Measurements from ENCODE around the gene PSTPIP2. TPM values are rescaled to one million over a fixed set of nuclear protein-coding genes. Genes with fewer than 3 reads are reported as not detected.

The PSTPIP2 gene
- total and polyA plus RNA-seq, 5 donors from 2014 or later = 10.3 to 16.1 (median 12.4) TPM

GRCh38 chr18:46008531-46008930 lies 63.5 kb downstream of the PSTPIP2 start:
- H3K4me1 Mint-ChIP-seq = peaks cover 0 to 4% (median 2%) of the 10 kb centered on the region in 4 donors
- ATAC-seq (ENCODE audit: low read depth in 2 of 2) (no peak), DNase-seq (no peak)
- no peak overlapping the region for H3K27ac ChIP-seq (ENCODE audit: insufficient read depth, low read length, poor library complexity, severe bottlenecking)
- no peaks in the 10 kb centered on the region for H3K27me3 Mint-ChIP-seq
- peaks cover 25% of the 10 kb centered on the region for H3K36me3 Mint-ChIP-seq
- H3K36me3 ChIP-seq (ENCODE audit: control insufficient read depth, insufficient read depth, low read length) = peaks cover 9% of the 10 kb centered on the region
- H3K4me3 Mint-ChIP-seq = no peak overlapping the region
- peaks cover 0 to 1% (median 0%) of the 10 kb centered on the region in 7 donors for H3K9me3 Mint-ChIP-seq
- no peaks in the 10 kb centered on the region for H3K9me3 ChIP-seq (ENCODE audit: control insufficient read depth in 2 of 2, low read length in 2 of 2)
- no peaks in the 10 kb centered on the region for H3K27me3 ChIP-seq (ENCODE audit: control insufficient read depth, insufficient read depth, low read length)
- H3K4me3 ChIP-seq (ENCODE audit: low read depth, low read length) = no peak overlapping the region
- no peak overlapping the region for H3K27ac Mint-ChIP-seq
- no peaks in the 10 kb centered on the region for H3K4me1 ChIP-seq (ENCODE audit: control insufficient read depth, insufficient read depth, low read length, poor library complexity, severe bottlenecking)

GRCh38 chr18:46007165-46007564 lies 64.9 kb downstream of the PSTPIP2 start:
- ATAC-seq (ENCODE audit: low read depth in 2 of 2) = no peak

GRCh38 chr18:46002934-46003333 lies 69.1 kb downstream of the PSTPIP2 start:
- Histone ChIP-seq H3K4me3 (ENCODE audit: low read depth, low read length) (no peak overlapping the region), H3K27ac (ENCODE audit: insufficient read depth, low read length, poor library complexity, severe bottlenecking) (no peak overlapping the region), H3K36me3 (ENCODE audit: control insufficient read depth, insufficient read depth, low read length) (no peaks in the 10 kb centered on the region), H3K9me3 (ENCODE audit: control insufficient read depth in 2 of 2, low read length in 2 of 2) (peaks cover 0 to 5% of the 10 kb centered on the region in 2 experiments), H3K4me1 (ENCODE audit: control insufficient read depth, insufficient read depth, low read length, poor library complexity, severe bottlenecking) (peaks cover 21% of the 10 kb centered on the region), H3K27me3 (ENCODE audit: control insufficient read depth, insufficient read depth, low read length) (no peaks in the 10 kb centered on the region)
- H3K4me3 Mint-ChIP-seq = peak overlapping the region in 1 of 4 donors; percentile 43
- H3K9me3 Mint-ChIP-seq = peaks cover 0 to 14% (median 3%) of the 10 kb centered on the region in 7 donors
- H3K4me1 Mint-ChIP-seq = peaks cover 25 to 38% (median 27%) of the 10 kb centered on the region in 4 donors
- ATAC-seq (ENCODE audit: low read depth in 2 of 2) (no peak), DNase-seq (no peak)
- no peak overlapping the region for H3K27ac Mint-ChIP-seq
- no peaks in the 10 kb centered on the region for H3K27me3 Mint-ChIP-seq
- H3K36me3 Mint-ChIP-seq = peaks cover 10% of the 10 kb centered on the region

More at GRCh38 chr18:46007165-46007564, 64.9 kb downstream of the PSTPIP2 start:
- no peak overlapping the region for H3K27ac Mint-ChIP-seq
- Histone ChIP-seq H3K9me3 (ENCODE audit: control insufficient read depth in 2 of 2, low read length in 2 of 2) (peaks cover 0 to under 1% of the 10 kb centered on the region in 2 experiments), H3K27me3 (ENCODE audit: control insufficient read depth, insufficient read depth, low read length) (no peaks in the 10 kb centered on the region), H3K36me3 (ENCODE audit: control insufficient read depth, insufficient read depth, low read length) (peaks cover 9% of the 10 kb centered on the region), H3K4me1 (ENCODE audit: control insufficient read depth, insufficient read depth, low read length, poor library complexity, severe bottlenecking) (no peaks in the 10 kb centered on the region), H3K27ac (ENCODE audit: insufficient read depth, low read length, poor library complexity, severe bottlenecking) (no peak overlapping the region), H3K4me3 (ENCODE audit: low read depth, low read length) (no peak overlapping the region)
- peaks cover 0 to 8% (median 4%) of the 10 kb centered on the region in 7 donors for H3K9me3 Mint-ChIP-seq
- no peak for DNase-seq
- H3K4me3 Mint-ChIP-seq = no peak overlapping the region
- peaks cover 29% of the 10 kb centered on the region for H3K36me3 Mint-ChIP-seq
- H3K4me1 Mint-ChIP-seq = peaks cover 0 to 5% (median 2%) of the 10 kb centered on the region in 4 donors
- H3K27me3 Mint-ChIP-seq = no peaks in the 10 kb centered on the region

GRCh38 chr18:46001892-46002291 lies 70.2 kb downstream of the PSTPIP2 start:
- H3K9me3 ChIP-seq (ENCODE audit: control insufficient read depth in 2 of 2, low read length in 2 of 2) = peaks cover 0 to 5% of the 10 kb centered on the region in 2 experiments
- no peak overlapping the region for H3K4me3 ChIP-seq (ENCODE audit: low read depth, low read length)
- no peak overlapping the region for H3K27ac ChIP-seq (ENCODE audit: insufficient read depth, low read length, poor library complexity, severe bottlenecking)
- no peak for DNase-seq
- H3K36me3 ChIP-seq (ENCODE audit: control insufficient read depth, insufficient read depth, low read length) = no peaks in the 10 kb centered on the region
- peaks cover 25 to 47% (median 30%) of the 10 kb centered on the region in 4 donors for H3K4me1 Mint-ChIP-seq
- H3K27me3 ChIP-seq (ENCODE audit: control insufficient read depth, insufficient read depth, low read length) = no peaks in the 10 kb centered on the region
- peaks cover 9% of the 10 kb centered on the region for H3K36me3 Mint-ChIP-seq
- ATAC-seq (ENCODE audit: low read depth in 2 of 2) = no peak
- H3K4me3 Mint-ChIP-seq = peak overlapping the region in 1 of 4 donors; percentile 21
- H3K27ac Mint-ChIP-seq = no peak overlapping the region
- no peaks in the 10 kb centered on the region for H3K27me3 Mint-ChIP-seq
- peaks cover 0 to 14% (median 3%) of the 10 kb centered on the region in 7 donors for H3K9me3 Mint-ChIP-seq
- H3K4me1 ChIP-seq (ENCODE audit: control insufficient read depth, insufficient read depth, low read length, poor library complexity, severe bottlenecking) = peaks cover 29% of the 10 kb centered on the region

- peaks cover 25 to 53% (median 32%) of the 10 kb centered on the region in 4 donors for H3K4me1 Mint-ChIP-seq
- H3K4me3 Mint-ChIP-seq = peak overlapping the region in 2 of 4 donors; percentile 20 to 25
- H3K9me3 Mint-ChIP-seq = peaks cover 0 to 14% (median 3%) of the 10 kb centered on the region in 7 donors
- no peaks in the 10 kb centered on the region for H3K27me3 Mint-ChIP-seq
- peak overlapping the region; percentile 27 for H3K4me3 ChIP-seq (ENCODE audit: low read depth, low read length)
- peak in 1 of 3 donors; percentile 14 for DNase-seq
- H3K36me3 ChIP-seq (ENCODE audit: control insufficient read depth, insufficient read depth, low read length) = no peaks in the 10 kb centered on the region
- no peak for ATAC-seq (ENCODE audit: low read depth in 2 of 2)
- no peaks in the 10 kb centered on the region for H3K27me3 ChIP-seq (ENCODE audit: control insufficient read depth, insufficient read depth, low read length)
- H3K36me3 Mint-ChIP-seq = peaks cover 9% of the 10 kb centered on the region
- H3K4me1 ChIP-seq (ENCODE audit: control insufficient read depth, insufficient read depth, low read length, poor library complexity, severe bottlenecking) = peaks cover 34% of the 10 kb centered on the region
- peaks cover 0 to 5% of the 10 kb centered on the region in 2 experiments for H3K9me3 ChIP-seq (ENCODE audit: control insufficient read depth in 2 of 2, low read length in 2 of 2)
- peak overlapping the region in 2 of 3 donors; percentile 27 to 29 for H3K27ac Mint-ChIP-seq
- H3K27ac ChIP-seq (ENCODE audit: insufficient read depth, low read length, poor library complexity, severe bottlenecking) = no peak overlapping the region
These were observed 71.0 kb downstream of the PSTPIP2 start for GRCh38 chr18:46001074-46001473.

- H3K4me1 Mint-ChIP-seq = peaks cover 25 to 56% (median 35%) of the 10 kb centered on the region in 4 donors
These were observed 72.5 kb downstream of the PSTPIP2 start for GRCh38 chr18:45999536-45999935.

GRCh38 chr18:45998244-45998643 lies 73.8 kb downstream of the PSTPIP2 start:
- Mint-ChIP-seq H3K4me1 (peaks cover 25 to 56% (median 35%) of the 10 kb centered on the region in 4 donors), H3K9me3 (peaks cover 0 to 14% (median 3%) of the 10 kb centered on the region in 7 donors), H3K27me3 (no peaks in the 10 kb centered on the region), H3K36me3 (peaks cover 9% of the 10 kb centered on the region), H3K4me3 (peak overlapping the region; percentile 27 to 79 (median 57)), H3K27ac (peak overlapping the region; percentile 90 to 99 (median 94))
- H3K4me1 ChIP-seq (ENCODE audit: control insufficient read depth, insufficient read depth, low read length, poor library complexity, severe bottlenecking) = peaks cover 34% of the 10 kb centered on the region
- H3K9me3 ChIP-seq (ENCODE audit: control insufficient read depth in 2 of 2, low read length in 2 of 2) = peaks cover 0 to 5% of the 10 kb centered on the region in 2 experiments
- no peaks in the 10 kb centered on the region for H3K27me3 ChIP-seq (ENCODE audit: control insufficient read depth, insufficient read depth, low read length)
- H3K36me3 ChIP-seq (ENCODE audit: control insufficient read depth, insufficient read depth, low read length) = no peaks in the 10 kb centered on the region
- peak overlapping the region; percentile 71 for H3K4me3 ChIP-seq (ENCODE audit: low read depth, low read length)
- DNase-seq (peak; percentile 3 to 68 (median 24)), ATAC-seq (ENCODE audit: low read depth in 2 of 2) (peak; percentile 77 to 79)
- peak overlapping the region; percentile 59 for H3K27ac ChIP-seq (ENCODE audit: insufficient read depth, low read length, poor library complexity, severe bottlenecking)

More at GRCh38 chr18:45999536-45999935, 72.5 kb downstream of the PSTPIP2 start:
- ATAC-seq (ENCODE audit: low read depth in 2 of 2) = no peak
- Histone ChIP-seq H3K9me3 (ENCODE audit: control insufficient read depth in 2 of 2, low read length in 2 of 2) (peaks cover 0 to 5% of the 10 kb centered on the region in 2 experiments), H3K4me3 (ENCODE audit: low read depth, low read length) (no peak overlapping the region), H3K27me3 (ENCODE audit: control insufficient read depth, insufficient read depth, low read length) (no peaks in the 10 kb centered on the region), H3K4me1 (ENCODE audit: control insufficient read depth, insufficient read depth, low read length, poor library complexity, severe bottlenecking) (peaks cover 34% of the 10 kb centered on the region), H3K27ac (ENCODE audit: insufficient read depth, low read length, poor library complexity, severe bottlenecking) (peak overlapping the region; percentile 59), H3K36me3 (ENCODE audit: control insufficient read depth, insufficient read depth, low read length) (no peaks in the 10 kb centered on the region)
- Mint-ChIP-seq H3K27me3 (no peaks in the 10 kb centered on the region), H3K27ac (peak overlapping the region in 2 of 3 donors; percentile 90 to 94), H3K4me3 (peak overlapping the region in 2 of 4 donors; percentile 15), H3K9me3 (peaks cover 0 to 14% (median 3%) of the 10 kb centered on the region in 7 donors), H3K36me3 (peaks cover 4% of the 10 kb centered on the region)
- DNase-seq = no peak

Measured in CD4-positive, CD25-positive, alpha-beta regulatory T cell (primary cell).